MG63 (cell line): ENCODE measurements around the gene SNPH. TPM values are rescaled to one million over a fixed set of nuclear protein-coding genes. Genes with fewer than 3 reads are reported as not detected.

Experiments
- DNase-seq: peaks from one replicate; pipeline ENCODE4 v3.0.0-alpha.2; 2020
- H3K27me3 ChIP-seq: fragments of 250-450 bp; sonication (Bioruptor Pico); 2 replicates; pipeline ENCODE4 v1.5.1; 2020; ENCODE audit warnings: mild to moderate bottlenecking, moderate library complexity
- H3K36me3 ChIP-seq: fragments of 250-450 bp; sonication (Bioruptor Pico); 2 replicates; pipeline ENCODE4 v1.5.1; 2020; ENCODE audit warnings: mild to moderate bottlenecking, moderate library complexity
- H3K4me3 ChIP-seq: fragments of 250-450 bp; sonication (Bioruptor Pico); 2 replicates; pipeline ENCODE4 v1.5.1; 2020; ENCODE audit warnings: mild to moderate bottlenecking, moderate library complexity
- H3K9me3 ChIP-seq: fragments of 250-450 bp; sonication (Bioruptor Pico); 2 replicates; pipeline ENCODE4 v1.5.1; 2020; ENCODE audit warnings: mild to moderate bottlenecking, moderate library complexity
- total RNA-seq: library from RNA; depleted of rRNA; stranded (reverse); fragments of >200 nt; shearing (Covaris generic); gene quantifications from 2 replicates; pipeline ENCODE4 v1.2.3, GENCODE V29; 2014; ENCODE audit warnings: low replicate concordance

The SNPH gene
- total RNA-seq, 1 experiment from 2014 or later, result 5.9 TPM

DNA sequence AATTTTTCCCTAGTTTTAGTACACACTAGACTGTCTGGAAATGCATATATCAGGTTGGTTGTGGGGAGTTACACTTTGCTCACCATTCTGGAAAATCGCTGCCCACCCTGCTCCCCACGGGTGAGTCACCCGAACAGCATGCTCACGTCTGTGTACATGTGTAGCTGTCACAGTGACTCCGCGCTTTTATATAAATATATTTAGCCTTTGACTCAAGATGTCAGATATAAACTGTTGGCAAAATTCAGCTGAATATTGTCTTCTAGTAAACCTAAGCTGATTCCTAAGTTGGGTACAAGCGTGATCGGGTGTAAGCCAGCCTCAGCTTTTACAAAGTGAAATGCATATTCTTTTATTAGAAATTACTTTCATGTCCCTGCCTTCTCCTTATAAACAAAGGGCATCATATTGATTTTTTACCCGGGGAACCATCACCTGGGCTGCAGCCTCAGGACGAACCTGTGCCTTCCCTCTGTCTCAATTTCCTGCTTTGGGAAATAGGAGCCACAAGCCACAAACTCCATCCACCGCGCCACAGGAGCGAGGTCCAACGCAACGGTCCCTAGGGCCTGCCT is 58.6 kb downstream of the SNPH start:
- Histone ChIP-seq H3K36me3 (no peaks in the 10 kb centered on the region; the same call in 1 of the 2 replicates), H3K9me3 (no peaks in the 10 kb centered on the region), H3K4me3 (peak overlapping the region; percentile 76), H3K27me3 (no peaks in the 10 kb centered on the region)
- peak; percentile 62 for DNase-seq

DNA sequence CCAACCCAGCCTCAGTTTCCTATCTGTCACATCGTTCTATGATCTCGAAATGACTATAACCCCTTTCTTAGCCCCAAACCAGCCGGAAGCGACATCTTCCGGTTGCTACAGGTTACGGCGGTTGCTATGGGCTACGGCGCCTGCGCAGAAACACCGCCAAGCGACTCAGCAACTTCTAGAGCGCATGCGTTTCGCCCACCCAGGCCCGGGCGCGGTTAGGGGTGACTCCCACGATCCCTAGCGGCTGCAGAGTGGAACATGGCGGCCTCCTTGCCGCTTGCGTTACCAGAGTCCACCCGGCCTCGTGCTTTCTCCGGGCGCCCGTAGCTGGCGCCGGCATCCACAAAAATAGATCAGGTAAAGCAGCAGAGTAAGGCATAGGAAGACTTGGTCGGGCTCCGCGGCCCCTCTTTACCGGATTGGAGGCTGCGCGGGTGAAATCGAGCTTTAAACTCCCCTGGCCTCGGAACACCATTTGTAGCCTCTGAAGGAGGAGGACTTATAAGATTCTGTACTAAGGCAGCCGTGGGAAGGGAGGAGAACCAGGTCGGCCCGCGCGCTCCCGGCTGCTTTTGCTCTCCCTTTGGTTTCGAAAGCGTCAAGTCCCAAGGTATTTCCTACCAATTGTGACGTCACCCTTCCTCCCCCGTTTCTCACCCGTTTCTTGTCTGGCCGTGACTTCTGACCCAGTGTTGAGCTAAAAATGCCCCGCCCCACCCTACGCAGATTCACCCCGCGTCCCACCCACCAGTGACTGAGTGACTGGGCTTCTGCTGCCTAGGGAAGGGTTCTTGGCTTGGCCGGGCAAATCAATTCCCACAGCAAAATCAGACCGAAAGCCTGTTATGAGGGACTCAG is 59.3 kb downstream of the SNPH start:
- no peaks in the 10 kb centered on the region for H3K9me3 ChIP-seq
- peak overlapping the region; percentile 76 for H3K4me3 ChIP-seq
- no peaks in the 10 kb centered on the region; the same call in 1 of the 2 replicates for H3K36me3 ChIP-seq
- DNase-seq, result peak; percentile 90
- no peaks in the 10 kb centered on the region for H3K27me3 ChIP-seq

DNA sequence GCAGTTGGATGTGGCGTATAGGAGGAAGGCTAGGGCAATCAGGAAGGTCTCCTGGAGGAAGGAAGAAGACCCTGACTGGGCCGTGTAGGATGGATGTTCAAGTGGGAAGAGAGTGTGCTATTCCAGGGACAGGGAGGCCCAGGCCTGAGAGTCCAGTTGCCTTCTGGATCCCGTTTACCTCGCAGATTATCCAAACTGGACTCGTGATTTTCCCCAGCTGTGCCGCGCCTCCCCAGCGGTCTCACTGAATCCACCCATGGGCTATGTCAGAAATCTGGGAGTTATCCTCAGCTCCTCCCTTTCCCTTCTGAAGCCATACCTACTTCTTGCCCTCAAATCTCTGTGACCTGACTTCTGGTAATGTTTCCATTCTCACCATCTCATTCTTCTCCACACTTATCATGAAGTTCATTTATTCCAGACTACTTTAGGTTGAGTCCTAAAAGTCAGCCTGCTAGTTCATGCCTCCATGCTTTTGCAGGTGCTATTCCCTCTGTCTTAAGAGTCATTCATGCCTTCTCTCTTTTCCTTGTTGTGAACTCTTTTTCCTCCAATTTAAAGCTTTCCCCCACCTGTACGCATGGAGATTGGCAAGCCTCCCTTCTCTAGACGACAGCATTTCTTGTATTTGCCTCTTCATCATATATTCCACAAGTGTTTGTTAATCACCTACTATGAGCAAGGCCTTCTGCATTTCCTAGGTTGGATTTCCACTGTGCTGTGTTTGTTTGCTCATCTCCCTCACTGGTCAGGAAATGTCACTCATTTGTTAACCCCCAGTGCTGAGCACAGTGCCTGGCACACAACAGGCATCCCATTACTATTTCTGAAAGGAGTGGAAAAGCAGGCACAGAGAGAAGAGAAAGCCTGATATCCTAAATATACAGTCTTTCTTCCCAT is 60.2 kb downstream of the SNPH start:
- Histone ChIP-seq H3K36me3 (no peaks in the 10 kb centered on the region; the same call in 1 of the 2 replicates), H3K4me3 (peak overlapping the region; percentile 76), H3K9me3 (no peaks in the 10 kb centered on the region), H3K27me3 (no peaks in the 10 kb centered on the region)
- DNase-seq, result no peak

GRCh38 chr20:1327241-1327653 is 61.2 kb downstream of the SNPH start:
- DNase-seq, result peak; percentile 51
- Histone ChIP-seq H3K27me3 (no peaks in the 10 kb centered on the region), H3K9me3 (no peaks in the 10 kb centered on the region), H3K36me3 (peaks cover 1% of the 10 kb centered on the region), H3K4me3 (no peak overlapping the region)

DNA sequence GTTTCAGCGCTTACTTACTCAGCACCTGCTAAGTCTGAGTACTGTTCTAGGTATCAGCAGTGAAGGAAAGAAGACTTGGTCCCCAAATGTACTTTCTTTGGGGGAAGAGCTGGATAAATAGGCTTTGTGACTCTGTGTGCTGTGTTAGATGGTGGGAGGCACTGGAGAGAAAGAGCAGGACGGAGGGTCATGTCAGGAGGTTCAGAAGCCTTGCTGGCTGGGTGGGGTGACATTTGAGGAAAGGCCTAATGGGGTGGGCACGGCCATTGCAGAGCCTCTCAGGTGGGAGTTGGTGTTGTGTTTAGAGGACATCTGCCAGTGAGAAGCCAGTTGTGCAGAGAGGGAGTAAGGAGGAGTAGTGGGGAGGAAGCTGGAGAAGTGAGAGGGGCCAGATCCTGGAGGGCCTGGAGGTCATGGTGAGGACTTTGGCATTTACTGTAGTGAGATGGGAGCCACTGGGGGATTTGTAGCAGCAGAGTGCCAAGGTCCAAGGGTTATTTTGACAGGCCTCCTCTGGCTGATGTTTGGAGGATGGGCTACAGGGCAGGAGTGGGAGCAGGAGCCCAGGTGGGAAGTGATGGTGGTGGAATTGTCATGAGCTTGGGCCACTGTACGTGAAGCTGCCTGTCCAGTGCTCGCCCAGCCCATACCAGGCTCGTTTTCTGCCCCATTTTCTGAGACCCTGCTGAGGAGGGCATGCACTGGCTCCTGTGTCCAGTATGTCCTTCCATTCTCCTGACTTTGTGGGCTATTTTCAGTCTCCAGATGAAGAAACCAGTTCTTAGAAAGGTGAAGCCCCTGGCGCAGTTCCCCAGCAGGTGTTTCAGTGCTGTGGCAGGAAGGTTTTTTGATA is 62.0 kb downstream of the SNPH start:
- Histone ChIP-seq H3K27me3 (no peaks in the 10 kb centered on the region), H3K9me3 (no peaks in the 10 kb centered on the region), H3K36me3 (peaks cover 6% of the 10 kb centered on the region), H3K4me3 (no peak overlapping the region)
- no peak for DNase-seq

- Histone ChIP-seq H3K27me3 (no peaks in the 10 kb centered on the region), H3K9me3 (no peaks in the 10 kb centered on the region), H3K36me3 (peaks cover 6% of the 10 kb centered on the region), H3K4me3 (no peak within 1 kb of the TSS)
- no peak for DNase-seq
Measured at GRCh38 chr20:1328680-1329330, 62.7 kb downstream of the SNPH start, which contains the start of gene SDCBP2. SDCBP2 (minus strand) TSS chr20:1329139; CDS start chr20:1320416, 8,723 bp downstream.

DNA sequence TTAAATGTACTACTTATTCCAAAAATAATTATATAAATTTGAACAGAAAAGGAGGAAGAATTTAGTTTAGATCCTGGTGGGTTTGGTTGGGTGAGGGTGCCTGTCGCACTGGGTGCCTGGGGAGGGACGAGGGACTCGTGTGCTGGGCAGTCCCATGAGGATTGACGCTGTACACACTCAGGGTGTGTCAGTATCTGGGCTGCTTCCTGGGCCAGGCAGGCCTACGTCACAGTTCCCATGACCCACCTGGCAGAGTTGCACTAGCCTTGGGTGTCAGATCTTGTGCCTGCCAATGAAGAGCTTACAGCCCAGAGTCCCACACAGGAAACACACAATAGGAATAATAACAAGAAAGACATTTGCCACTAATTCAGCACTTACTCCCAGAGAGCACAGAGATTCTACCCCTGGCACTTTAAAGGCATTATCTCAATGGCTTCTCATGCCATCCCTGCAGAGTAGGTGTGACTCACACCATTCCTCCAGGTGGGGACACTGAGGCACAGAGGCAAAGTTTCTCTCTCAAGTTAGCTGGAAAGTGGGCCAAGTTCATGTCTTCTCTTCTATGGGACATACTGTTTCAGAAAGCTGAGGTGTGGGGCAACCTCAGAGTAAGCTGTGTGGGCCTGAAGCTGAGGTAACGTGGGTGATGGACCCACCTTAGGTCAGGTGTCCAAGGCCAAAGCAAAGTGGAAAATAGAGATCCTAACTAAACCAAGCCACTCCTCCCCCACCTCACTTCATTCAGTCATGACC is 64.2 kb downstream of the SNPH start:
- peak; percentile 36 for DNase-seq
- Histone ChIP-seq H3K4me3 (no peak overlapping the region), H3K9me3 (no peaks in the 10 kb centered on the region), H3K36me3 (peaks cover 6% of the 10 kb centered on the region), H3K27me3 (no peaks in the 10 kb centered on the region)

DNA sequence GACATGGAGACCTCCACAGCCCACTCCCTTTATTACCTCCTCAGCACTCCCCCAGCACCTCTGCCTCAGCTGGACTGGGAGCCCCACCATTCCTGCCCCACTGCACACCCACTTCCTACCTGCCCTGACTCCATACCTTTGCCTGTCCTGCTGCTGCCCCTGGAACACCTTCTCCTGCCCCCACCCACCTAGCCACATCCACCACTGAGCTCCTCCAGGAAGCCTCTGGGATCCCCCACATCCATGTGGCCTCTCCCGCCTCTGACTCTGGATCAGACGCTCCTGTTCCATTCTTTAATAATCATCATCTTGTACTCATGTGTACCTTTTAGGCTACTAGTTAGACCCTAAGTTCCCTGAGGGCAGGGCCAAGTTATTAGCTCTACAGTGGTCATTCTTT is 65.0 kb downstream of the SNPH start:
- Histone ChIP-seq H3K9me3 (no peaks in the 10 kb centered on the region), H3K4me3 (no peak overlapping the region), H3K27me3 (no peaks in the 10 kb centered on the region), H3K36me3 (peaks cover 6% of the 10 kb centered on the region)
- no peak for DNase-seq

- no peaks in the 10 kb centered on the region for H3K9me3 ChIP-seq
- H3K27me3 ChIP-seq, result no peaks in the 10 kb centered on the region
- no peak overlapping the region for H3K4me3 ChIP-seq
- peaks cover 6% of the 10 kb centered on the region; the same call in 1 of the 2 replicates for H3K36me3 ChIP-seq
- DNase-seq, result no peak
Measured at GRCh38 chr20:1331801-1332453, 65.8 kb downstream of the SNPH start.

GRCh38 chr20:1332749-1333300 is 66.7 kb downstream of the SNPH start:
- H3K4me3 ChIP-seq, result no peak overlapping the region
- H3K9me3 ChIP-seq, result no peaks in the 10 kb centered on the region
- H3K27me3 ChIP-seq, result no peaks in the 10 kb centered on the region
- H3K36me3 ChIP-seq, result peaks cover 6% of the 10 kb centered on the region; the same call in 1 of the 2 replicates
- DNase-seq, result no peak

DNA sequence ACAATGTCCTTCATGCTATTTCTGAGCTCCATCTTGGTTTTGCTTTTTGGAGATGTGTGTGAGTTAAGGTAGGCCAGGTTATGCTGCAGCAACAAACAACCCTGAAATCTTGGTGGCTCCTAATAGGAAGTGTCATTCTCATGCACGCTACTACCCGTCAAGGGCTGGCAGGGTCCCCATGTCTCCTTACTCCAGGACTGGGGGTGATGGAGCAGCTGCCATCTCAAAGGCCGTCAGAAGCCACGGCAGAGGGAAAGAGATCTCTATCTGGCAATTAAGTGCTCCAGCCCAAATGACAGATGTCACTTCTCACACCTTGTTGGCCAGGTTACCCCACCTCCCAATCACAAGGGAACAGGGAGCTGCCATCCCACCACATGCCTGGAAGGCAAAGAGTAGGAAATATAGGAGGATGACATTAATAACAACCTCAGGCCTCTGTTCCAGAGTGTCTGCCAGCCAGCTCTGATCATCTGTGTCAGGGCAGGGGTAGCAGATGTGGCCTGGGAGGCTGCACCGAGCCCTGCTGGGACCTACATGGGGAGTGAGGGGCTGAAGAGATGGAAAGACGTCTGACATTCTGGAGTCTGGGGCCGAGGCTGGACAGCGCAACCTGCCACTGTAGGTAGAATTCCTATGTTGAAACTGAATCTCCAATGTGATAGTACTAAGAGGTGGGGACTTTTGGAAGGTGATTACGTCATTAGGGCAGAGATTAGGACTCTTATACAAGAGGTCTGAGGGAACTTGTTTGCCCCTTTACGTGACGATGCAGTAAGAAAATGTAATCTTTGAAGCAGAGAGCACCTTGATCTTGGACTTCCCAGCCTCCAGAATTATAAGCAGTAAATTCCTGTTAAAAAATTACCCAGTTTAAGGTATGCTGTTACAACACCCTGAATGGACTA is 67.6 kb downstream of the SNPH start:
- Histone ChIP-seq H3K27me3 (no peaks in the 10 kb centered on the region), H3K4me3 (no peak overlapping the region), H3K36me3 (peaks cover 6% of the 10 kb centered on the region; the same call in 1 of the 2 replicates), H3K9me3 (no peaks in the 10 kb centered on the region)
- no peak for DNase-seq

DNA sequence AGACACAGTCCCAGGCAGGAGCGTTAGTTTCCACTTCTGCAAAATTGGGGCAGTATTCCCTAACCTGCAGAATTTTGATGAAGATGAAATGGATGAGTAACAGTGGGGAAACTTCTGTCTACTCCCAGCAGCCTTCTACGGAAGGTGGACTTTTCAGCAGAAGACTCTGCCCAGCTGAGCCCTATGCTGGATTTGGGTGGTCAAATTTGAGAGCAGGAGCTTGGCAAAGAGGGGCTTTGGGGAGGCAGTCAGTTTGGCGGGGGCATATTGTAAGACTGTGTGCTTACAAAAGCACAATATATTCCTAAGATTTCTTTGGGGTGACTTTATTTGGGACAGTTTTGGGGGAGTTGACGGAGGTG is 68.3 kb downstream of the SNPH start:
- H3K36me3 ChIP-seq, result peaks cover 6% of the 10 kb centered on the region; the same call in 1 of the 2 replicates
- DNase-seq, result no peak
- H3K27me3 ChIP-seq, result no peaks in the 10 kb centered on the region
- no peaks in the 10 kb centered on the region for H3K9me3 ChIP-seq
- H3K4me3 ChIP-seq, result no peak overlapping the region

DNA sequence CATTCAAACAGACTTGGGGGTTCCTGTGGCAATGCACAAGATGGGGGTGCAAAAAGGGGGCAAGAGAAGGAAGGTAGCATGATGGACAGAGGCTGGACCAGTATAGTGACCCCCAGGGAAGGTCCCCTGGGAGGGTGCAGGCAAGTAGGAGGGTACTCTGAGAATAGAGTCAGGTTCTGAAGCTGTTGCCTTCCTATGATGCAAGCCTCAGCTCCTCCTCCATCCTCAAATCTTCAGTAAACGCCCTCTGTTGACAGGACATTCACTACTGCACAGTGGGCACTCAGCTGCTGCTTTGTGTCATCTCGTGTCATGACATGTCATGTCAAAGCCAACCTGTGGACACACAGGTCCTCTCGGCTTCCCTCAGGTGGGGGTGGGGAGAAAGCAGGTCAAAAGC is 68.7 kb downstream of the SNPH start:
- DNase-seq, result no peak
- peaks cover 6% of the 10 kb centered on the region; the same call in 1 of the 2 replicates for H3K36me3 ChIP-seq
- no peaks in the 10 kb centered on the region for H3K27me3 ChIP-seq
- no peak overlapping the region for H3K4me3 ChIP-seq
- no peaks in the 10 kb centered on the region for H3K9me3 ChIP-seq
